Measurements from ENCODE around the gene USHBP1.

USHBP1 gene

DNA sequence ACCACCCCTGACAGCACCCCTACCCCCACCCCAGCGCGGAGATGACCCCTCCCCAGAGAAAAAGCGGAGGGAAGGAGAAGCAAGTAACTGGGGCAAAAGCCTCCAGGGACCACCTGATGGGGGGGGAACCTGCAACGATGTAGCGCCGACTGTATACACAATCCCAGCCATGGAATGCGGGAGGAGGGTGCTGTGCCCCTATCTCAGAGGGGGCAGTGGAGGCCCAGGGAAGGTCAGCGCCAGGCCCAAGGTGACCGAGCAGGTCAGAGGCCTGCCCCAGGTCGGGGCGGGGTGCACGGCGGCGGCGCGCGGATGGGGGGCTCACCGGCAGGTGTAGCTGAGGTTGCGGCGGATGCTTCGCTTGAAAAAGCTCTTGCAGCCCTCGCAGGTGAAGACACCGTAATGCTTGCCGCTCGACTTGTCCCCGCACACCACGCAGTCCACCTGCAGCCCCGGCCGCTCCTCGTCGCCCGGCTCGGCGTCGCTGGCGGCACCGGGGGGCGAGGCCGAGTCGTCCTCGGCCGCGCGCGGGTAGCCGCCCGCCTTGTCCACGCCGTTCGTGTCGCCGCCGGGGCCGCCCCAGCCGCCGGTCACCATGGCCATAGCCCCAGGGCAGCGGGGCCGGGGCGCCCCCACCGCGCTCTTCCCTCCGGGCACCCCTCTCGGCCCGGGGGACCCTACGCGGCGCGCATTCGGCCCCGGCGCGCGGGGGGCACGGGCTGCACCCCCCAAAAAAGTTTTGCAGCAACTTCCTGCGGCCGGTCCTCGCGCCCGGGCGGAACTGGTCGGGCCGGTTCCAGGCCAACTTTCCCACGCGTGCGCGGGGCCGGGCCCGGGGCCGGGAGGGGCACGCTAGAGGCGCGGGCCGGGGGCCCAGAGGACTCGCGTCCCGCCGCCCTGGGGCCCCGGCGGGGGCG, 19.7 kb downstream of the USHBP1 start:
- Histone ChIP-seq H4K91ac (ENCODE audit: low read depth, low read length) (peak overlapping the region; percentile 98), H3K4me2 (ENCODE audit: low read length) (peak overlapping the region; percentile 84), H2BK12ac (ENCODE audit: low read length) (peak overlapping the region; percentile 67), H4K12ac (ENCODE audit: low read depth, low read length) (peak overlapping the region; percentile 91), H3K36me3 (ENCODE audit: control insufficient read depth in 1 of 2, insufficient read depth in 2 of 2, low read length in 2 of 2) (peaks cover 15 to 17% of the 10 kb centered on the region in 2 experiments), H3K79me2 (ENCODE audit: control insufficient read depth, insufficient read depth, low read length, poor library complexity) (peaks cover 58% of the 10 kb centered on the region), H4K8ac (ENCODE audit: low read depth, low read length) (peak overlapping the region; percentile 89), H3K27ac (ENCODE audit: low read depth, low read length) (peak overlapping the region; percentile 95), H2BK120ac (ENCODE audit: insufficient read depth, low read length, poor library complexity) (peak overlapping the region; percentile 69), H2AFZ (ENCODE audit: insufficient read depth, low read length, poor library complexity) (peak overlapping the region; percentile 12), H2AK5ac (ENCODE audit: low read length) (peak overlapping the region; percentile 51), H3K27me3 (ENCODE audit: insufficient read depth, low read length) (no peaks in the 10 kb centered on the region), H3K9me3 (ENCODE audit: insufficient read depth, low read depth, low read length) (peaks cover 7% of the 10 kb centered on the region), H3K14ac (ENCODE audit: low read length) (peak overlapping the region; percentile 81), H3K9ac (ENCODE audit: low read length) (peak overlapping the region; percentile 95), H3K4me1 (ENCODE audit: control insufficient read depth in 1 of 2, insufficient read depth in 2 of 2, low read length in 2 of 2) (peaks cover 33 to 41% of the 10 kb centered on the region in 2 experiments), H2BK5ac (ENCODE audit: low read depth, low read length, poor library complexity) (peak overlapping the region; percentile 94), H3K79me1 (ENCODE audit: low read length) (peaks cover 61% of the 10 kb centered on the region), H3K4ac (ENCODE audit: low read depth, low read length) (peak overlapping the region; percentile 95), H3K18ac (ENCODE audit: low read length) (peak overlapping the region; percentile 84), H3K4me3 (ENCODE audit: low read depth, low read length) (peak overlapping the region; percentile 95), H3K23ac (ENCODE audit: low read length) (no peak overlapping the region)
- DNase-seq, result peak in 1 of 2 donors; percentile 61
- no CpG with 5 or more reads among the region's 100 CpGs for WGBS (ENCODE audit: extremely low coverage, insufficient coverage, insufficient read length)

DNA sequence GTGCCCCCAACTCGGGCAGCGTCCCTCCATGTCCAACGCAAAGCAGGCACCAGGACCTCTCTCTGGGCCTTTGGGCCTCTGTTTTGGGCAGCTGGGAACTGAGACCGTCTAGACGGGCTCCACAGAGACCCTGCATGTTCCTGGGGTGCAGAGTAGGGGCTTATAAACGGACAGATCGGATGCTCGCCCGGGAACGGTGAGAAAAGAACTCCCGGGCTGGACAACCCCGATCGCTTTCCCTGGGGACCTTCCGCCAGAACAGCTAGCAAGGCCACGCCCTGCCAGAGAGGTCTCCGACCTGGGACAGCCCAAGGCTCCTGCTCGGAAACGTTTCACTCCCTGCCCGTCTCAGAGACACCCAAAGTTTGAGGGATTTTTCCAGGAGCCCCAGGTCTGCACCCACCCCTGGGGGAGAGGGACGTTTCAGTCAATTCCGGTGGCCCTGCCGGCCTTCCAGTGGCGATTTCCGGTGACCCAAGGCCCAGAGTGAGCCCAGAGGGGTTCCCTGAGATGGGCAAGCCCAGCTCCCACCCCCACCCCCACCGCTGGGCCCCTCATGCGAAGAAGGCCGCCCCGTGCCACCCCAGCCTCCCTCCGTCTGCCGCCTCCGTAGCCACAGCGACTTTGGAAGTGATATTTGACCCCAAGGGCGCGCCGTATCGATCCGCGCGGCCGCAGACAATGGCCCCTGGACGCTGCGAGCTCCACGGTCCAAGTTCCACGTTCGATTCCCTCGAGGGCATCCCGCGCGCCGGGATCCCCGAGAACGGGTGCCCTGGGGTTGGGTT, 20.5 kb downstream of the USHBP1 start:
- peak overlapping the region; percentile 94 for H2BK5ac ChIP-seq (ENCODE audit: low read depth, low read length, poor library complexity)
- no peak overlapping the region for H2BK12ac ChIP-seq (ENCODE audit: low read length)
- peak overlapping the region; percentile 95 for H3K4ac ChIP-seq (ENCODE audit: low read depth, low read length)
- H3K9me3 ChIP-seq (ENCODE audit: insufficient read depth, low read depth, low read length), result peaks cover 7% of the 10 kb centered on the region
- DNase-seq, result peak; percentile 48 to 58
- H3K27ac ChIP-seq (ENCODE audit: low read depth, low read length), result peak overlapping the region; percentile 95
- peak overlapping the region; percentile 61 for H2AFZ ChIP-seq (ENCODE audit: insufficient read depth, low read length, poor library complexity)
- H2AK5ac ChIP-seq (ENCODE audit: low read length), result peak overlapping the region; percentile 66
- H3K4me2 ChIP-seq (ENCODE audit: low read length), result peak overlapping the region; percentile 84
- H4K91ac ChIP-seq (ENCODE audit: low read depth, low read length), result peak overlapping the region; percentile 98
- peaks cover 55% of the 10 kb centered on the region for H3K79me2 ChIP-seq (ENCODE audit: control insufficient read depth, insufficient read depth, low read length, poor library complexity)
- peak overlapping the region; percentile 89 for H4K8ac ChIP-seq (ENCODE audit: low read depth, low read length)
- H3K4me3 ChIP-seq (ENCODE audit: low read depth, low read length), result peak overlapping the region; percentile 95
- H3K9ac ChIP-seq (ENCODE audit: low read length), result peak overlapping the region; percentile 95
- H3K18ac ChIP-seq (ENCODE audit: low read length), result peak overlapping the region; percentile 84
- no CpG with 5 or more reads among the region's 52 CpGs for WGBS (ENCODE audit: extremely low coverage, insufficient coverage, insufficient read length)
- peak overlapping the region; percentile 91 for H4K12ac ChIP-seq (ENCODE audit: low read depth, low read length)
- peaks cover 29 to 37% of the 10 kb centered on the region in 2 experiments for H3K4me1 ChIP-seq (ENCODE audit: control insufficient read depth in 1 of 2, insufficient read depth in 2 of 2, low read length in 2 of 2)
- H3K27me3 ChIP-seq (ENCODE audit: insufficient read depth, low read length), result no peaks in the 10 kb centered on the region
- no peak overlapping the region for H3K23ac ChIP-seq (ENCODE audit: low read length)
- peaks cover 16 to 18% of the 10 kb centered on the region in 2 experiments for H3K36me3 ChIP-seq (ENCODE audit: control insufficient read depth in 1 of 2, insufficient read depth in 2 of 2, low read length in 2 of 2)
- H2BK120ac ChIP-seq (ENCODE audit: insufficient read depth, low read length, poor library complexity), result peak overlapping the region; percentile 69
- H3K14ac ChIP-seq (ENCODE audit: low read length), result peak overlapping the region; percentile 81
- peaks cover 56% of the 10 kb centered on the region for H3K79me1 ChIP-seq (ENCODE audit: low read length)

DNA sequence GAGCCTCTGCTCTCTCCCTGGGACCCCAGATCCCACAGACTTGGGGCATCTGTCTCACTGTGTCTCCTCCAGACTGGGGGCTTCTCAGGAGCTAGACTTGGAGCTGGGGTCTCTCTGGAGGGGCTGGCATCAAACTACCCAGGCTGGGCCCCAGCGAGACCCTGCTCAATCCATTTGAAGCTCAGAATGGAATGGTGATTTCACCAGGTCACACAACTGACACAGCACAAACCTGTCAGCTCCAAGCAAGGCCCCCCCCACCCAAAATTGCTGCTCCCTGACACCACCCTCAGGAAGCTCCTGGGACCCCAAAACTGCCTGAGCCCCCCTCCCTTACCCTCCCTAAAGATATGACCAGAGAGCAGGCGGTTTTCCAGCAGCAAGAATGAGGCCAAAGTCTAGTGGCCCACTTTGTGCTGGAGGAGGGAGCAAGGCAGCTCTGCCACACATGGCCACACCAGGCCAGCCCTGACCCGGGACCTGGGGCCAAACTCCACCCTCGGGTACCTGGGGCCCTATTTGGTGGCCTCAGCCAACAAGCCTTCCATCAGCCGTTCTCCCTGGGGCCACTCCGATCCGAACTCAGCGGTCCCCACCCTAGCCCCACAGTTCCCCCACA, 21.2 kb downstream of the USHBP1 start:
- H3K4me1 ChIP-seq (ENCODE audit: control insufficient read depth in 1 of 2, insufficient read depth in 2 of 2, low read length in 2 of 2), result peaks cover 22 to 30% of the 10 kb centered on the region in 2 experiments
- peak overlapping the region; percentile 69 for H2BK120ac ChIP-seq (ENCODE audit: insufficient read depth, low read length, poor library complexity)
- peaks cover 7% of the 10 kb centered on the region for H3K9me3 ChIP-seq (ENCODE audit: insufficient read depth, low read depth, low read length)
- H3K4ac ChIP-seq (ENCODE audit: low read depth, low read length), result peak overlapping the region; percentile 95
- peak overlapping the region; percentile 84 for H3K4me2 ChIP-seq (ENCODE audit: low read length)
- DNase-seq, result no peak
- no peak overlapping the region for H2BK12ac ChIP-seq (ENCODE audit: low read length)
- H4K91ac ChIP-seq (ENCODE audit: low read depth, low read length), result peak overlapping the region; percentile 98
- H4K12ac ChIP-seq (ENCODE audit: low read depth, low read length), result no peak overlapping the region
- no peaks in the 10 kb centered on the region for H3K27me3 ChIP-seq (ENCODE audit: insufficient read depth, low read length)
- WGBS (ENCODE audit: extremely low coverage, insufficient coverage, insufficient read length), result no CpG with 5 or more reads among the region's 8 CpGs
- H3K14ac ChIP-seq (ENCODE audit: low read length), result peak overlapping the region; percentile 81
- no peak overlapping the region for H2AFZ ChIP-seq (ENCODE audit: insufficient read depth, low read length, poor library complexity)
- H3K36me3 ChIP-seq (ENCODE audit: control insufficient read depth in 1 of 2, insufficient read depth in 2 of 2, low read length in 2 of 2), result peaks cover 21 to 24% of the 10 kb centered on the region in 2 experiments
- no peak overlapping the region for H2AK5ac ChIP-seq (ENCODE audit: low read length)
- peaks cover 57% of the 10 kb centered on the region for H3K79me2 ChIP-seq (ENCODE audit: control insufficient read depth, insufficient read depth, low read length, poor library complexity)
- H3K27ac ChIP-seq (ENCODE audit: low read depth, low read length), result peak overlapping the region; percentile 95
- H4K8ac ChIP-seq (ENCODE audit: low read depth, low read length), result peak overlapping the region; percentile 34
- H3K9ac ChIP-seq (ENCODE audit: low read length), result peak overlapping the region; percentile 95
- H3K18ac ChIP-seq (ENCODE audit: low read length), result peak overlapping the region; percentile 84
- H3K23ac ChIP-seq (ENCODE audit: low read length), result no peak overlapping the region
- peaks cover 48% of the 10 kb centered on the region for H3K79me1 ChIP-seq (ENCODE audit: low read length)
- H2BK5ac ChIP-seq (ENCODE audit: low read depth, low read length, poor library complexity), result peak overlapping the region; percentile 94
- H3K4me3 ChIP-seq (ENCODE audit: low read depth, low read length), result peak overlapping the region; percentile 95
